Neural progenitor cell (in vitro differentiated cells): ENCODE results near the gene RNF34. TPM values are rescaled to one million over a fixed set of nuclear protein-coding genes. Genes with fewer than 3 reads are reported as not detected.

Experiments
- DNase-seq: peaks from one replicate; pipeline ENCODE4 v3.0.0-alpha.2; 2016; ENCODE audit warnings: low spot score
- H2AFZ ChIP-seq: fragments of 200-600 bp; sonication (generic); replicated peaks from 2 replicates; pipeline ENCODE4 v1.6.1; 2016; ENCODE audit warnings: antibody characterized with exemption
- H3F3A ChIP-seq: fragments of 200-600 bp; sonication (generic); 2 replicates; pipeline ENCODE4 v1.6.1; 2016; ENCODE audit warnings: antibody characterized with exemption, low read depth
- H3K27ac ChIP-seq: fragments of 200-600 bp; sonication (generic); 2 replicates; pipeline ENCODE4 v1.5.1; 2016; ENCODE audit warnings: mild to moderate bottlenecking
- H3K27me3 ChIP-seq: fragments of 200-600 bp; sonication (generic); 2 replicates; pipeline ENCODE4 v1.6.1; 2016; ENCODE audit warnings: mild to moderate bottlenecking, moderate library complexity
- H3K36me3 ChIP-seq: fragments of 200-600 bp; sonication (generic); 2 replicates; pipeline ENCODE4 v1.5.1; 2016
- H3K4me1 ChIP-seq: fragments of 200-600 bp; sonication (generic); 2 replicates; pipeline ENCODE4 v1.6.1; 2016; ENCODE audit warnings: mixed run types
- H3K4me2 ChIP-seq: fragments of 200-600 bp; sonication (generic); 2 replicates; pipeline ENCODE4 v1.6.1; 2016
- H3K4me3 ChIP-seq: fragments of 200-600 bp; sonication (generic); 2 replicates; pipeline ENCODE4 v1.5.1; 2016
- H3K79me2 ChIP-seq: fragments of 200-600 bp; sonication (generic); 2 replicates; pipeline ENCODE4 v1.6.1; 2016; ENCODE audit warnings: low read depth
- H3K9ac ChIP-seq: fragments of 200-600 bp; sonication (generic); 2 replicates; pipeline ENCODE4 v1.6.1; 2016
- H3K9me3 ChIP-seq: fragments of 200-600 bp; sonication (generic); 2 replicates; pipeline ENCODE4 v1.5.1; 2016; ENCODE audit warnings: low read depth
- H4K20me1 ChIP-seq: fragments of 200-600 bp; sonication (generic); 2 replicates; pipeline ENCODE4 v1.6.1; 2016; ENCODE audit warnings: low read depth
- H3K27ac Mint-ChIP-seq: 3 replicates; pipeline ENCODE4 v1.8.0; 2021; ENCODE audit warnings: mixed read lengths
- H3K27me3 Mint-ChIP-seq: 2 replicates; pipeline ENCODE4 v1.8.0; 2022; ENCODE audit warnings: low read depth, mild to moderate bottlenecking, inconsistent platforms, moderate library complexity, mixed read lengths; ENCODE audit not compliant: insufficient read depth
- H3K36me3 Mint-ChIP-seq: 3 replicates; pipeline ENCODE4 v1.8.0; 2021; ENCODE audit warnings: mixed read lengths
- H3K4me1 Mint-ChIP-seq: 3 replicates; pipeline ENCODE4 v1.8.0; 2021; ENCODE audit warnings: mixed read lengths
- H3K4me3 Mint-ChIP-seq: 3 replicates; pipeline ENCODE4 v1.8.0; 2021; ENCODE audit warnings: mild to moderate bottlenecking, moderate library complexity, mixed read lengths
- H3K9me3 Mint-ChIP-seq: 3 replicates; pipeline ENCODE4 v1.8.0; 2020; ENCODE audit warnings: mixed read lengths
- EZH2 ChIP-seq: fragments of 200-600 bp; sonication (generic); IDR thresholded peaks from 2 replicates; pipeline ENCODE4 v1.6.1; 2017; ENCODE audit warnings: antibody characterized with exemption, mild to moderate bottlenecking, moderate library complexity
- EZH2phosphoT487 ChIP-seq: fragments of 200-600 bp; sonication (generic); IDR thresholded peaks from 2 replicates; pipeline ENCODE4 v1.6.1; 2017; ENCODE audit warnings: antibody characterized with exemption
- total RNA-seq: library from RNA; depleted of rRNA; stranded (reverse); fragments of >200 nt; gene quantifications from 2 replicates; pipeline ENCODE4 v1.2.3, GENCODE V29; 2015; ENCODE audit warnings: low replicate concordance
- TF ChIP-seq, protein P1 (sequence below): fragments of 200-600 bp; sonication (generic); IDR thresholded peaks from 2 replicates; pipeline ENCODE4 v1.5.1; 2017; ENCODE audit warnings: antibody characterized with exemption, mild to moderate bottlenecking

RNF34 gene
- total RNA-seq, 1 donor from 2014 or later = 57.8 TPM

DNA sequence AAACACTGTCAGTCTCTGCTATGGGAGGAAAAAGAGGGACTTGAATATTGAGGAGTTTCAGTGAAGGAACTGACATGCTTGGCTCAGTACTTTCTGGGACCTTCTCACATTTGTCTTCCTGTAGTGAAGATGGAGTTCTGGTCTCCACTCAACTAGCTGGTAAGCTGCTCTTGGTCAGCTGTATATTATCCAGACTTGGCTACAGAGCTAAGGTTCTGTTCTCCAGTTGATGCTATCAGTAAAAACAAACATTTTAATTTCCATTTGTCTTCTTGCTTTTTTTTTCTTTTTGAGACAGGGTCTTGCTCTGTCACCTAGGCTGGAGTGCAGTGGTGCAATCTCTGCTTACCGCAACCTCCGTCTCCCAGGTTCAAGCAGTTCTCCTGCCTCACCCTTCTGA is 5.3 kb downstream of the RNF34 start:
- Histone ChIP-seq H3K4me1 (peaks cover 18% of the 10 kb centered on the region), H3K36me3 (no peaks in the 10 kb centered on the region), H3K9me3 (no peaks in the 10 kb centered on the region), H3K79me2 (peaks cover 97% of the 10 kb centered on the region), H3K4me2 (no peak overlapping the region), H3K27ac (no peak overlapping the region), H3K9ac (no peak overlapping the region), H3F3A (peaks cover 9% of the 10 kb centered on the region), H2AFZ (no peak overlapping the region), H3K27me3 (no peaks in the 10 kb centered on the region), H4K20me1 (peaks cover 38% of the 10 kb centered on the region), H3K4me3 (no peak overlapping the region)
- Mint-ChIP-seq H3K27me3 (no peaks in the 10 kb centered on the region), H3K36me3 (peaks cover 11% of the 10 kb centered on the region), H3K4me3 (no peak overlapping the region), H3K27ac (no peak overlapping the region), H3K9me3 (no peaks in the 10 kb centered on the region), H3K4me1 (peaks cover 17% of the 10 kb centered on the region)
- TF ChIP-seq, protein P1, sequence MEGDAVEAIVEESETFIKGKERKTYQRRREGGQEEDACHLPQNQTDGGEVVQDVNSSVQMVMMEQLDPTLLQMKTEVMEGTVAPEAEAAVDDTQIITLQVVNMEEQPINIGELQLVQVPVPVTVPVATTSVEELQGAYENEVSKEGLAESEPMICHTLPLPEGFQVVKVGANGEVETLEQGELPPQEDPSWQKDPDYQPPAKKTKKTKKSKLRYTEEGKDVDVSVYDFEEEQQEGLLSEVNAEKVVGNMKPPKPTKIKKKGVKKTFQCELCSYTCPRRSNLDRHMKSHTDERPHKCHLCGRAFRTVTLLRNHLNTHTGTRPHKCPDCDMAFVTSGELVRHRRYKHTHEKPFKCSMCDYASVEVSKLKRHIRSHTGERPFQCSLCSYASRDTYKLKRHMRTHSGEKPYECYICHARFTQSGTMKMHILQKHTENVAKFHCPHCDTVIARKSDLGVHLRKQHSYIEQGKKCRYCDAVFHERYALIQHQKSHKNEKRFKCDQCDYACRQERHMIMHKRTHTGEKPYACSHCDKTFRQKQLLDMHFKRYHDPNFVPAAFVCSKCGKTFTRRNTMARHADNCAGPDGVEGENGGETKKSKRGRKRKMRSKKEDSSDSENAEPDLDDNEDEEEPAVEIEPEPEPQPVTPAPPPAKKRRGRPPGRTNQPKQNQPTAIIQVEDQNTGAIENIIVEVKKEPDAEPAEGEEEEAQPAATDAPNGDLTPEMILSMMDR = no peak
- TF ChIP-seq EZH2 (no peak), EZH2phosphoT487 (no peak)
- no peak for DNase-seq

DNA sequence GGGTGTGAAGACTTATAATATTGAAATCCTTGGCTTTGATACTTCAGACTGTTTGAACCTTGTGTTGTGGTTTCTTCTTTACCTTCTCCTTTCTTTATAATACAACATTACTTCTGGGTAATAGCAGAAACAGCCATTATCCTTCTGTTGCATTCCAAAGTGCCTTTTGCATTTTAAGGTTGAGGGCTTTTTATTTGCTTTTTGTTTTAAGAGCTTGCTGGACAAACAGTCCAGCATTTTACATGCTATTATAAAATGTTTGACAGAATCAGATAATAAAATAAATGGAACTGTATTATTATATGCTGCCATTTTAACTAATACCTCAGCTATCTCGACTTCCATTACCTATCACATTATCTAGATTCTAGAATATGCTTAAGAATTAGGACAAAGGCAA is 14.0 kb downstream of the RNF34 start:
- H3K79me2 ChIP-seq = peaks cover 58% of the 10 kb centered on the region
- Mint-ChIP-seq H3K9me3 (no peaks in the 10 kb centered on the region), H3K27me3 (peaks cover 2% of the 10 kb centered on the region), H3K4me3 (no peak overlapping the region), H3K36me3 (peaks cover 16% of the 10 kb centered on the region), H3K27ac (no peak overlapping the region), H3K4me1 (no peaks in the 10 kb centered on the region)
- no peaks in the 10 kb centered on the region for H3K9me3 ChIP-seq
- H3K27me3 ChIP-seq = no peaks in the 10 kb centered on the region
- H3K9ac ChIP-seq = no peak overlapping the region
- H4K20me1 ChIP-seq = peaks cover 2% of the 10 kb centered on the region
- H3K4me3 ChIP-seq = no peak overlapping the region
- H3K4me2 ChIP-seq = no peak overlapping the region
- no peak overlapping the region for H2AFZ ChIP-seq
- no peak overlapping the region for H3K27ac ChIP-seq
- TF ChIP-seq, protein P1 = no peak
- TF ChIP-seq EZH2 (no peak), EZH2phosphoT487 (no peak)
- no peak for DNase-seq
- no peaks in the 10 kb centered on the region for H3F3A ChIP-seq
- peaks cover 9% of the 10 kb centered on the region for H3K36me3 ChIP-seq
- H3K4me1 ChIP-seq = no peaks in the 10 kb centered on the region

DNA sequence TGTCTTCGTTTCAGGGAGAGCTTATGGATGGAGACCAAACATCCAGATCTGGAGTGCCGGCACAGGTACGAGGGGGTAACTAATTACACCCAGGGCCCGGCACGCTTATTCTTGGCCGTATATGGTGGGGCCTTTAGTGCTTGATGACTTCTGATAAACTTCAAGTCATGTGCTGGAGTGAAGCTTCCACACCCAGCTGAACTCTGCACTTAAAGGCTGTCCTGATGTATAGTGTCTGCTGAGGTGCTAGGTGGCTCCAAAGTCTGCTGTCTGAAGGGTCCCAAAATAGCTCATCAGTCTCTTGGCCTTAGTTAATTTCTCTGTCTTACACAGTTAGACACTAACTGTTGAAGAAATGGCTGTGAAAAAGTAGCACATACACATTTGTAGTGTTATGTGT is 17.9 kb downstream of the RNF34 start:
- Mint-ChIP-seq H3K36me3 (peaks cover 31% of the 10 kb centered on the region), H3K27me3 (peaks cover 2% of the 10 kb centered on the region), H3K27ac (no peak overlapping the region), H3K4me1 (no peaks in the 10 kb centered on the region), H3K9me3 (no peaks in the 10 kb centered on the region), H3K4me3 (no peak overlapping the region)
- TF ChIP-seq EZH2 (no peak), EZH2phosphoT487 (no peak)
- TF ChIP-seq, protein P1 = no peak
- Histone ChIP-seq H3K4me1 (no peaks in the 10 kb centered on the region), H3K36me3 (peaks cover 22% of the 10 kb centered on the region), H3K27me3 (no peaks in the 10 kb centered on the region), H3K9me3 (no peaks in the 10 kb centered on the region), H3K4me2 (no peak overlapping the region), H3K9ac (no peak overlapping the region), H3F3A (peaks cover 15% of the 10 kb centered on the region), H3K4me3 (no peak overlapping the region), H4K20me1 (no peaks in the 10 kb centered on the region), H3K79me2 (peaks cover 24% of the 10 kb centered on the region), H2AFZ (no peak overlapping the region), H3K27ac (no peak overlapping the region)
- DNase-seq = no peak
